SU-DHL-6 (cell line): ENCODE data around the gene KCNIP3.

Experiments used
- H2AFZ ChIP-seq: fragments of 200-600 bp; sonication (generic); 2 replicates; pipeline ENCODE4 v1.6.1; 2014; ENCODE audit warnings: low read depth, mild to moderate bottlenecking, moderate library complexity, mixed read lengths, antibody characterized with exemption, low read length; ENCODE audit not compliant: severe bottlenecking
- H3F3A ChIP-seq: fragments of 200-600 bp; shearing (Covaris generic); 2 replicates; pipeline ENCODE4 v1.6.0; 2016; ENCODE audit warnings: antibody characterized with exemption, mild to moderate bottlenecking; ENCODE audit not compliant: insufficient read depth
- H3K27ac ChIP-seq: fragments of 200-600 bp; sonication (generic); 2 replicates; pipeline ENCODE4 v1.5.1; 2016; ENCODE audit warnings: low read depth, mild to moderate bottlenecking, low read length, moderate library complexity, mixed read lengths
- H3K27me3 ChIP-seq: fragments of 200-600 bp; sonication (generic), shearing (Covaris generic); 2 replicates; pipeline ENCODE4 v1.6.0; 2014; ENCODE audit warnings: mild to moderate bottlenecking, low read length
- H3K36me3 ChIP-seq: fragments of 200-600 bp; sonication (generic); 2 replicates; pipeline ENCODE4 v1.6.1; 2014; ENCODE audit warnings: mild to moderate bottlenecking, low read length, mixed read lengths
- H3K4me2 ChIP-seq: fragments of 300-600, 200-600 bp; shearing (Covaris generic), sonication (generic); 2 replicates; pipeline ENCODE4 v1.6.0; 2014; ENCODE audit warnings: low read length, low read depth, mild to moderate bottlenecking; ENCODE audit not compliant: poor library complexity, severe bottlenecking
- H3K4me3 ChIP-seq: fragments of 200-600 bp; sonication (generic); 2 replicates; pipeline ENCODE4 v1.5.1; 2014; ENCODE audit warnings: antibody characterized with exemption, low read length, mild to moderate bottlenecking, mixed read lengths; ENCODE audit not compliant: insufficient read depth, poor library complexity, severe bottlenecking
- H3K79me2 ChIP-seq: fragments of 200-600 bp; sonication (generic); 2 replicates; pipeline ENCODE4 v1.6.1; 2014; ENCODE audit warnings: mild to moderate bottlenecking, low read length, moderate library complexity; ENCODE audit not compliant: insufficient read depth
- H3K9ac ChIP-seq: fragments of 200-600 bp; sonication (generic); 2 replicates; pipeline ENCODE4 v1.7.0; 2014; ENCODE audit warnings: mild to moderate bottlenecking, low read length
- H3K9me2 ChIP-seq: fragments of 200-600 bp; sonication (generic); replicated peaks from 2 replicates; pipeline ENCODE4 v1.6.1; 2014; ENCODE audit warnings: low read length; ENCODE audit not compliant: insufficient read depth
- H3K9me3 ChIP-seq: fragments of 200-600 bp; sonication (generic); 2 replicates; pipeline ENCODE4 v1.6.1; 2014; ENCODE audit warnings: low read length, mixed read lengths; ENCODE audit not compliant: insufficient read depth
- H4K20me1 ChIP-seq: fragments of 200-600 bp; sonication (generic); 2 replicates; pipeline ENCODE4 v1.6.1; 2014; ENCODE audit warnings: low read depth, mild to moderate bottlenecking, antibody characterized with exemption, low read length, moderate library complexity, mixed read lengths
- CTCF ChIP-seq: fragments of 200-600 bp; sonication (generic); IDR thresholded peaks from one replicate; pipeline ENCODE4 v1.5.1; 2017; ENCODE audit warnings: antibody characterized with exemption, mild to moderate bottlenecking, low read length, moderate library complexity; ENCODE audit not compliant: insufficient read depth, poor library complexity, severe bottlenecking
- EZH2phosphoT487 ChIP-seq: fragments of 200-600 bp; sonication (generic), shearing (Covaris generic); conservative IDR thresholded peaks from 2 replicates; pipeline ENCODE4 v1.6.1; 2018; ENCODE audit warnings: mild to moderate bottlenecking, antibody characterized with exemption, low read length, moderate library complexity, mixed read lengths

Gene KCNIP3

GRCh38 chr2:95281071-95281470 is 16.1 kb upstream of the KCNIP3 start:
- Histone ChIP-seq H4K20me1 (no peaks in the 10 kb centered on the region), H3K9me2 (no peaks in the 10 kb centered on the region), H3K9ac (no peak overlapping the region), H3F3A (no peaks in the 10 kb centered on the region), H3K4me2 (no peak overlapping the region), H2AFZ (no peak overlapping the region), H3K36me3 (no peaks in the 10 kb centered on the region), H3K27me3 (no peaks in the 10 kb centered on the region), H3K79me2 (no peaks in the 10 kb centered on the region), H3K4me3 (no peak overlapping the region), H3K9me3 (no peaks in the 10 kb centered on the region), H3K27ac (no peak overlapping the region)
- no peak for TF ChIP-seq CTCF
- no peak for TF ChIP-seq EZH2phosphoT487

- H3K27ac ChIP-seq, result no peak overlapping the region
- no peaks in the 10 kb centered on the region for H3K36me3 ChIP-seq
- no peaks in the 10 kb centered on the region for H3F3A ChIP-seq
- H3K9me2 ChIP-seq, result no peaks in the 10 kb centered on the region
- H2AFZ ChIP-seq, result no peak overlapping the region
- H4K20me1 ChIP-seq, result no peaks in the 10 kb centered on the region
- H3K9me3 ChIP-seq, result no peaks in the 10 kb centered on the region
- H3K79me2 ChIP-seq, result no peaks in the 10 kb centered on the region
- no peak for TF ChIP-seq CTCF
- no peak for TF ChIP-seq EZH2phosphoT487
- H3K4me2 ChIP-seq, result no peak overlapping the region
- no peak overlapping the region for H3K4me3 ChIP-seq
- H3K9ac ChIP-seq, result no peak overlapping the region
- H3K27me3 ChIP-seq, result no peaks in the 10 kb centered on the region
Measured at GRCh38 chr2:95281786-95282185, 15.4 kb upstream of the KCNIP3 start.

DNA sequence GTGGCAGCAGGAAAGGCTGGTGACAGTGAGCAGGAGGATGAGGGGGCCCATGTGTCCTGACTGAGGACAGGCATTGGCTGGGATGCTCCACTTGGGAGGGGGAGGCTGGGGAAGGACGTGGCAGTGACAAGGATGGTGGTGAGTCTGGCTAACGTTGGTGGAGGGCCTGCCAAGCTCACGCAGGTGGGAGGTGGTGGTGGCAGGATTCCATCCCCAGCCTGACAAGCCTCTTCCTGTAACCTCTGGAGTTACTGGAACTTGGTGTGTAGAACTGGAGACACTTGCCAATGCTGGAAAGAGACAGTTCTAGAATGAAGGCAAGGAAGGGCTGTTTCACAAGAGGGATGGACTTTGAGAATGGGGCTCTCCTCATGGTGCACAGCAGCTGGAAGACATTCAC is 14.7 kb upstream of the KCNIP3 start:
- Histone ChIP-seq H3K27me3 (no peaks in the 10 kb centered on the region), H3K9me2 (no peaks in the 10 kb centered on the region), H3K36me3 (no peaks in the 10 kb centered on the region), H4K20me1 (no peaks in the 10 kb centered on the region), H3K79me2 (no peaks in the 10 kb centered on the region), H3K27ac (no peak overlapping the region), H2AFZ (no peak overlapping the region), H3K9me3 (no peaks in the 10 kb centered on the region), H3K4me2 (no peak overlapping the region), H3F3A (no peaks in the 10 kb centered on the region), H3K4me3 (no peak overlapping the region), H3K9ac (no peak overlapping the region)
- no peak for TF ChIP-seq CTCF
- no peak for TF ChIP-seq EZH2phosphoT487

DNA sequence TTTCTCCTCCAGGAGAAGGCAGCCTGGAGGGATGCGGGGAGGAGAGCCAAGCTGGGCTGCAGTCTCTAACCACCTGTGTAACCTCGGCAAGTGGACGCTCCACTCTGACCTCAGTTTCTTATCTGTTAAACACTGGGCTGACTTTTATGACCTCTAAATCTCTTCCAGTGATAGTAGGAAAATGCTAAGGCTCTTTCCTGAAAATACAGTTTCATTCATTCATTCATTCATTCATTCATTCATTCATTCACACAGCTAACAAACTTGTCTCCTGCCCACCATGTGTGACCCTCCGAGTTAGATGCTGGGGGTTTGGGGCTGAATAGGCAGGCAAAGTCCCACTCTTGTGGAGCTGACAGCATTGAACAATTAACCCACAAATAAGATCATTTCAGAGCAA is 13.6 kb upstream of the KCNIP3 start:
- H3F3A ChIP-seq, result no peaks in the 10 kb centered on the region

More for the DNA sequence above, 13.6 kb upstream of the KCNIP3 start:
- Histone ChIP-seq H3K4me3 (no peak overlapping the region), H3K36me3 (no peaks in the 10 kb centered on the region), H3K27ac (no peak overlapping the region), H3K79me2 (no peaks in the 10 kb centered on the region), H3K4me2 (no peak overlapping the region), H3K27me3 (no peaks in the 10 kb centered on the region), H2AFZ (no peak overlapping the region), H3K9ac (no peak overlapping the region), H4K20me1 (no peaks in the 10 kb centered on the region), H3K9me2 (no peaks in the 10 kb centered on the region), H3K9me3 (no peaks in the 10 kb centered on the region)
- TF ChIP-seq EZH2phosphoT487 (no peak), CTCF (no peak)
